Measurements from ENCODE around the gene SELENOW. TPM values are rescaled to one million over a fixed set of nuclear protein-coding genes. Genes with fewer than 3 reads are reported as not detected.
"Not testable (repeated sequence)": the region's sequence is repeated elsewhere in the genome, so short reads cannot be mapped to it uniquely, and the experiment has no call there.

The SELENOW gene
- total RNA-seq, 2 experiments from 2014 or later = 94.2 to 133 TPM

DNA sequence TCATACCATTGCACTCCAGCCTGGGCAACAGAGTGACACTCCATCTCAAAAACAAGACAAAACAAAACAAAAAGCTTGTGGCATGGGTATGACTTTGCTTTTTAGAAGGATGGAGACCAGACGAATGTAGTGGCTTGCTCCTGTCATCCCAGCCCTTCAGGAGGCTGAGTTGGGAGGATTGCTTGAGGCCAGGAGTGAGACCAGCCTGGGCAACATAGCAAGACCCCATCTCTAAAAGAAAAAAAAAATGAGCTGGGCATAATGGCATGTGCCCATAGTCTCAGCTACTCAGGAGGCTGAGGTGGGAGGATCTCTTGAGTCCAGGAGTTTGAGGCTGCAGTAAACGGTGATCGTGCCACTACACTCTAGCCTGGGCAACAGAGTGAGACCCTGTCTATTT lies 16.4 kb upstream of the SELENOW start:
- CTCF ChIA-PET = interaction anchor here (1.0 kb wide), 1 partner anchor 28 kb away, joined by 3 read pairs; no protein-coding TSS in a partner anchor
- Mint-ChIP-seq H3K4me3 (no peak overlapping the region), H3K4me1 (peaks cover 5% of the 10 kb centered on the region), H3K36me3 (peaks cover 21% of the 10 kb centered on the region), H3K27me3 (no peaks in the 10 kb centered on the region), H3K9me3 (ENCODE audit: low read depth) (no peaks in the 10 kb centered on the region), H3K27ac (no peak overlapping the region)
- no peak for DNase-seq
- ATAC-seq = no peak

DNA sequence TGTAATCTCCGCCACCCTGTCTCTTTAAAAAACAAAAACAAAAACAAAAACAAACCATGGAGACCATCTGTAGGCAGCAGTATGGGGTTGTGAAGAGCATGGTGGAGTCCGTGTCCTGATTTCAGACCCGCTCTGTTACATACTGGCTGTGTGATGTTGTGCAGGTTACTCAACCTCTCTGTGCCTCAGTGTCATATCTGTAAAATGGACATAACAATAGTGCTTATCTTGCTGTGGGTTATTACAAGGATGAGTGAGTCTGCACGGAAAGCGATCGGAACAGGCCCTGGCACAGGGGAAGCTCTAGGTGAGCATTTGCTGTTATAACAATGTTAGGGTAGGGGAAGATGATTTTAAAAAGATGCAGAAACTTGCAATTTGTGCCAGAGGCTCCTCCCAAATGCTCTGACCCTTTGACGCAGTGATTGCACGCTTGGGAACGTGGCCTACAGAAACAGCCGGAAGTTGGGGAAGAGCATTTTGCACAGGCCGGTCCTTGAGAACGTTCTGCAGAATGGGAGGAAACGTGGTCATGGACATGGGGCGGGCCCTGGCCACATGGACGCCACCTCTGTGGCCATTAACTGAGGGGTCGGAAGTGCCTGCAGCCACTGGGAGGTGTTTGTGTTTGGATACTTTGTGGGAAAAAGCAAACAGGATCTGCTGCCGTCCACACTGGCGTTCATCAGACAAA lies 15.7 kb upstream of the SELENOW start:
- peaks cover 16% of the 10 kb centered on the region for H3K36me3 Mint-ChIP-seq
- H3K9me3 Mint-ChIP-seq (ENCODE audit: low read depth) = no peaks in the 10 kb centered on the region
- CTCF ChIA-PET = interaction anchor here (1.0 to 1.6 kb wide), 2 partner anchors 16 to 28 kb away, joined by 3 read pairs; partner anchors contain the start of gene SELENOW
- no peak overlapping the region for H3K27ac Mint-ChIP-seq
- H3K4me1 Mint-ChIP-seq = peaks cover 5% of the 10 kb centered on the region
- DNase-seq (no peak), ATAC-seq (no peak)
- no peak overlapping the region for H3K4me3 Mint-ChIP-seq
- H3K27me3 Mint-ChIP-seq = no peaks in the 10 kb centered on the region

DNA sequence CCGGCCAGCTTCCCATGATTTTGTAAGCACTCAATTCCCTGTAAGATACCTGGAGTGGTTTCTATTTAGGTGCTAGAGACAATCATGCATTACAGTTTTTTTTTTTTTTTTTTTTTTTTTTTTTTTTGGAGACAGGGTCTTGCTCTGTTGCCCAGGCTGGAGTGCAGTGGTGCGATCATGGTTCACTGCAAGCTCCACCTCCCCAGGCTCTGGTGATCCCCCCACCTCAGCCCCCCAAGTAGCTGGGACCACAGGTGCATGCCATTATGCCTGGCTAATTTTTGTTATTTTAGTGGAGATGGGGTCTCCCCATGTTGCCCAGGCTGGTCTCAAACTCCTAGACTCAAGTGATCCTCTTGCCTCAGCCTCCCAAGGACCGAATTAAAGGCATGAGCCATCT lies 13.8 kb upstream of the SELENOW start:
- not testable (repeated sequence) for ATAC-seq; H3K4me3 Mint-ChIP-seq; H3K9me3 Mint-ChIP-seq (ENCODE audit: low read depth); H3K27ac Mint-ChIP-seq; DNase-seq; H3K36me3 Mint-ChIP-seq; H3K4me1 Mint-ChIP-seq; H3K27me3 Mint-ChIP-seq
- CTCF ChIA-PET = interaction anchor here (0.6 to 5.1 kb wide), 4 partner anchors 14 to 328 kb away, joined by 3 to 39 read pairs (median 4); partner anchors contain the start of gene SELENOW

DNA sequence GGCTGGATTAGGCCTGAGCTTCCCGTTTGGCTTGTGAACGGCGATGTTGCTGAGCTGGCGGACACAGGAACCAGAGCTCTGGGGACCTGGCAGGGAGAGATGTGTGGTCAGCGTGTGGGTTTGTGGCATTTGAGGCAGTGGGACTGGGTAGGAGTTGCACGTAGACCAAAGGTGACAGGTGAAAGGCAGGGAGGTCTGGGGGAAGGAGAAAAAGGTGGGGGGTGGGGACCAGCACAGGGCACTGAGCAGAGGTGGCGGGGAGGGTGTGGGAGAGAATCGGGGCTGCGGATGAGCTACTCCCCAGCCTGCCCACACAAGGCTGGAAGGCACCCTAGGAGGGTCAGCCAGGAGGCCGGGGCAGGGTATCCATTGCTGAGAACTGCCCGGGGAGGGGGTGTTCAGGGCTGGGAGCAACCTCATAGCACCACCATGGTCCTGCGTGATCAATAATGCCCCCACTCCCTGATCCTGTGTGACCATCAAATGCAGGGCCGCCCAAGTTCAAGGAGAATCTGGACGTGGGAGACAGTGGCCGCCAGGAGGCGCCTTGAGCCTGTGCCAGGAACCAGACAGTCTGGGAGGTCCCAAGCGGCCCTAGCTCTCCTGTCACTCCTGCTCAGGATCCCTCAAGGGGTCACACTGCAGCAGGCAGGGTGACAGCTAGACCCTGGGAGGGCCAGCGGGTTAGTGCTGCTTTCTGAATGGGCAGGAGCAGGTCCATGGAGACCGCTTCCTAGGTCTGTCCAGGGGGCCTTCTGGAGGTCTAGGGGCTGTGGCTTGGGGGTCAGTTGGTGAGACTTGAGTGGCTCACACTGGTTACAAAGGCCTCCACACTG lies 12.8 kb upstream of the SELENOW start:
- peaks cover 1% of the 10 kb centered on the region for H3K36me3 Mint-ChIP-seq
- ATAC-seq = peak; percentile 62
- H3K9me3 Mint-ChIP-seq (ENCODE audit: low read depth) = no peaks in the 10 kb centered on the region
- H3K27ac Mint-ChIP-seq = no peak overlapping the region
- no peak overlapping the region for H3K4me3 Mint-ChIP-seq
- CTCF ChIA-PET = interaction anchor here (0.7 to 5.1 kb wide), 8 partner anchors 14 to 374 kb away, joined by 3 to 39 read pairs (median 3); no protein-coding TSS in a partner anchor
- peaks cover 3% of the 10 kb centered on the region for H3K27me3 Mint-ChIP-seq
- DNase-seq = peak; percentile 54
- H3K4me1 Mint-ChIP-seq = peaks cover 8% of the 10 kb centered on the region

DNA sequence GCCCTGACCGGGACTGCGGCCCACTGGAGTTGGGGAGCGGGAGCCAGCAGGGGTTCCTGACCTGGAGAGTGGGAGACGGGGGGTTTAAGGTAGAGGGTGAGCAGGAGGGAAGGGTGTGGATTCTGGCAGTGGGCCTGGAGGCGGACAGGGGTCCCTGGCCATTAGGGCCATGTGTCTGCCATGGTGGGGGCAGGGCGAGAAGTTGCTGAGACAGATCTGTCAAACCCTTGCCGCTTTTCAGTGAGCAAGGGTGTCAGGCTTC lies 12.2 kb upstream of the SELENOW start:
- CTCF ChIA-PET = interaction anchor here (0.8 to 5.1 kb wide), 6 partner anchors 13 to 375 kb away, joined by 3 to 39 read pairs (median 3); no protein-coding TSS in a partner anchor
- Mint-ChIP-seq H3K27ac (no peak overlapping the region), H3K4me1 (peaks cover 8% of the 10 kb centered on the region), H3K36me3 (peaks cover 1% of the 10 kb centered on the region), H3K4me3 (no peak overlapping the region), H3K9me3 (ENCODE audit: low read depth) (no peaks in the 10 kb centered on the region), H3K27me3 (peaks cover 3% of the 10 kb centered on the region)
- ATAC-seq = no peak
- DNase-seq = no peak

DNA sequence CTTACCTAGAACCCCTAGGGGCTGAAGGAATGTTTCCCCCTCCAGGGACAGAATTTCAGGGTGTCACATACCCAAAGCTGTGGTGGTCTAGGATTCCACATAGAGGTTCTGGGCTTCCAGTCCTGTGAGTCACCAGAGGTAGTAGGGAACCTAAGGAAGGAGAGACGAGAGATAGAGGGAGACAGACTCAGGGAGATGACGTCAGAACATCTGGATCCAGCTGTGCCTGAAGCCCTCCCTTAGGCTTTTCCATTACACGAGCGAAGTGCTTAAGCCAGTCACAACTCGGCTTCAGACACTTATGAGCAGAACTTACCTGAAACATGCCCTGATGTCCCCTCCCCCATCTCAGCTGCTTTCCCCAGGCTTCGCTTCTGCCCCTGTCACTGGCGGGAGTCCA lies 11.8 kb upstream of the SELENOW start:
- peaks cover 8% of the 10 kb centered on the region for H3K4me1 Mint-ChIP-seq
- ATAC-seq (no peak), DNase-seq (no peak)
- CTCF ChIA-PET = interaction anchor here (1.3 to 5.1 kb wide), 2 partner anchors 10 to 23 kb away, joined by 4 to 39 read pairs; no protein-coding TSS in a partner anchor
- peaks cover 3% of the 10 kb centered on the region for H3K27me3 Mint-ChIP-seq
- no peak overlapping the region for H3K27ac Mint-ChIP-seq
- H3K9me3 Mint-ChIP-seq (ENCODE audit: low read depth) = no peaks in the 10 kb centered on the region
- no peak overlapping the region for H3K4me3 Mint-ChIP-seq
- H3K36me3 Mint-ChIP-seq = peaks cover 1% of the 10 kb centered on the region

DNA sequence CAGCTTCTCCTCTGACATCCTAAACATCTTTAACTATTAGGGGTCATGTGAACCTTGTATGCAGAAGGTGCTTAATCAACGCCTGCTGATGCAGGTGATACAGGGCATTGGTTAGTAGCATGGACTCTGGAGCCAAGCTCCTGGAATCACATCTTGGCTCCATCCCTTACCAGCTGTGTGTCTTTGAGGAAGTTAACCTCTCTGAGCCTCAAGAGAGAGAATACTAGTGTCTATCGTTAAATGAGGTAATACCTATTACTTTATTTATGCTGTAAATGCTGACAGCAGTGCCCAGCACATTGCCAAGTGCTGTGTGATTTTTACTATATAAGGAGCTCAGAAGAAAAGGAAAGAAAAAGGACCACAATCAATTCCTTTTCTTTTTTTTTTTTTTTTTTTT lies 11.2 kb upstream of the SELENOW start:
- peaks cover 8% of the 10 kb centered on the region for H3K4me1 Mint-ChIP-seq
- peaks cover 3% of the 10 kb centered on the region for H3K27me3 Mint-ChIP-seq

DNA sequence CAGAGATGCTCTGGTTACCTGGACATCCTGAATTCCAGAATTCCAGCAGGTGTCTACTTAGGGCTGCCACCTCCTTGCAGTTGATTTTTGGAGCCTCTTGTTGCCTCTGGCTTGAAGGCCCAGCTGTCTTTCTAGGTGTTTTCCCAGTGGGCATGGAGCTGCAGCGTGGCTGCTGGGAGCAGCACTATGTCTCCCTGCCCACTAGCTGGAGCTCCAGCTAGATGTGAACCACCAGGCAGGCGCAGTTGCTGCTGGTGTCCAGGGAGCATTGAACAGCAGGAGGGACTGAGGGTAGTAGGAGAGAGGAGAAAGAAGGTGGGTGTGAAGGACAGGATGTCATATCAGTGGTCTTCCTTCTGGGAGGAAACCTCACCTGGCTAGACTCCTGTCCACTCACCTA lies 9.9 kb upstream of the SELENOW start:
- H3K27me3 Mint-ChIP-seq = peaks cover 3% of the 10 kb centered on the region
- H3K36me3 Mint-ChIP-seq = peaks cover 1% of the 10 kb centered on the region
- DNase-seq (no peak), ATAC-seq (no peak)
- no peaks in the 10 kb centered on the region for H3K9me3 Mint-ChIP-seq (ENCODE audit: low read depth)
- CTCF ChIA-PET = interaction anchor here (5.1 kb wide), 1 partner anchor 21 kb away, joined by 39 read pairs; no protein-coding TSS in a partner anchor
- H3K27ac Mint-ChIP-seq = no peak overlapping the region
- no peak overlapping the region for H3K4me3 Mint-ChIP-seq
- H3K4me1 Mint-ChIP-seq = peaks cover 8% of the 10 kb centered on the region

More for the DNA sequence above, 11.2 kb upstream of the SELENOW start:
- H3K4me3 Mint-ChIP-seq = no peak overlapping the region
- CTCF ChIA-PET = interaction anchor here (1.3 to 5.1 kb wide), 2 partner anchors 11 to 22 kb away, joined by 4 to 39 read pairs; no protein-coding TSS in a partner anchor
- DNase-seq = no peak
- no peak for ATAC-seq
- peaks cover 1% of the 10 kb centered on the region for H3K36me3 Mint-ChIP-seq
- H3K27ac Mint-ChIP-seq = no peak overlapping the region
- no peaks in the 10 kb centered on the region for H3K9me3 Mint-ChIP-seq (ENCODE audit: low read depth)

DNA sequence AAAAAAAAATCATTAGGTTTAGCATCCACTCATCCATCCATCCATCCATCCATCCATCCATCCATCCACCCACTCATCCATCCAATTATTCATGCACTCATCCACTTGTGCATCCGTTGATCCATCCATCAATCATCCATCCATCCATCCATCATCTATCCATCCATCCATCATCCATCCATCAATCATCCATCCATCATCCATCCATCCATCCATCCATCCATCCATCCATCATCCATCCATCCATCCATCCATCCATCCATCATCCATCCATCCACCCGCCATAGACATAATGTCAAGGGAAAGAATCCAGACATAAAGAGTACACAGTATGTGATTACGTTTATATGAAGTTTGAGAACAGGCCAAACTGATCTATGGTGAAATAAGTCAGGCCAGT lies 9.0 kb upstream of the SELENOW start:
- Mint-ChIP-seq H3K4me1 (peaks cover 8% of the 10 kb centered on the region), H3K27me3 (peaks cover 3% of the 10 kb centered on the region), H3K4me3 (no peak overlapping the region), H3K27ac (no peak overlapping the region), H3K9me3 (ENCODE audit: low read depth) (no peaks in the 10 kb centered on the region), H3K36me3 (peaks cover 1% of the 10 kb centered on the region)
- ATAC-seq (no peak), DNase-seq (no peak)
- CTCF ChIA-PET = no interaction called here

DNA sequence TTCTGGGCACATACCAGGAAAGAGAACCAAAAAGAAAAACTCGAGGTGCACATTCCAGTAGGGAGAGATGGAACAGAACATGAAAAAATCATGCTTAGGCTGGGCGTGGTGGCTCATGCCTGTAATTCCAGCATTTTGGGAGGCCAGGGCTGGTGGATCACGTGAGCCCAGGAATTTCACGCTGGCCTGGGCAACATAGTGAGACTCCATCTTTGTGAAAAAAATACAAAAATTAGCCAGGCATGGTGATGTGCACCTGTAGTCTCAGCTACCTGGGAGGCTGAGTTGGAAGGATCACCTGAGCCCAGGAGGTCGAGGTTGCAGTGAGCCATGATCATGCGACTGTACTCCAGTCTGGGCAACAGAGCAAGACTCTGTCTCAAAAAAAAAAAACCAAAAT lies 7.2 kb upstream of the SELENOW start:
- H3K4me1 Mint-ChIP-seq; H3K27ac Mint-ChIP-seq; ATAC-seq; DNase-seq; H3K4me3 Mint-ChIP-seq; H3K36me3 Mint-ChIP-seq; H3K9me3 Mint-ChIP-seq (ENCODE audit: low read depth); H3K27me3 Mint-ChIP-seq: not testable (repeated sequence)
- CTCF ChIA-PET = interaction anchor here (0.7 kb wide), 1 partner anchor 246 kb away, joined by 3 read pairs; no protein-coding TSS in a partner anchor

DNA sequence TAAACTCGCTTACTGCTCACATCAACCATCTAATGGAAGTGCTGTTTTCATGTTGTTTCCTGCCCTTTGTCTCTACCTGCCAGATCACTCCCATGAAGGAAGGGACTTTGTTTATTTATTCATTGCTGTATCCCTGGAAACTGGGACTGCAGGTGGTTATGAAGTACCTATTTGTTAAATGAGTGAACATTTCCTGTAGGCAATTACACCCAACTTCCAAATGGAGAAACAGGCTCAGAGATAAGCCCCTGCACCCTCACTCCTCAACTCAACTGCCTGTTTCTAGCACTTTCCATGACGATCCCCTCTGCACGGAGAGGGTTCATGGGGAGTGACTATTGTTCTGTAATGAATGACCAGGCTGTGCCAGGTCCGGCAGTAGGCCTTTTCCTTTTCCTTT lies 1.9 kb upstream of the SELENOW start:
- no peak for ATAC-seq
- H3K4me3 Mint-ChIP-seq = no peak overlapping the region
- H3K9me3 Mint-ChIP-seq (ENCODE audit: low read depth) = no peaks in the 10 kb centered on the region
- no peak for DNase-seq
- CTCF ChIA-PET = interaction anchor here (1.0 kb wide), 1 partner anchor 14 kb away, joined by 3 read pairs; no protein-coding TSS in a partner anchor
- peaks cover 16% of the 10 kb centered on the region for H3K4me1 Mint-ChIP-seq
- H3K27me3 Mint-ChIP-seq = no peaks in the 10 kb centered on the region
- no peak overlapping the region for H3K27ac Mint-ChIP-seq
- peaks cover 7% of the 10 kb centered on the region for H3K36me3 Mint-ChIP-seq

DNA sequence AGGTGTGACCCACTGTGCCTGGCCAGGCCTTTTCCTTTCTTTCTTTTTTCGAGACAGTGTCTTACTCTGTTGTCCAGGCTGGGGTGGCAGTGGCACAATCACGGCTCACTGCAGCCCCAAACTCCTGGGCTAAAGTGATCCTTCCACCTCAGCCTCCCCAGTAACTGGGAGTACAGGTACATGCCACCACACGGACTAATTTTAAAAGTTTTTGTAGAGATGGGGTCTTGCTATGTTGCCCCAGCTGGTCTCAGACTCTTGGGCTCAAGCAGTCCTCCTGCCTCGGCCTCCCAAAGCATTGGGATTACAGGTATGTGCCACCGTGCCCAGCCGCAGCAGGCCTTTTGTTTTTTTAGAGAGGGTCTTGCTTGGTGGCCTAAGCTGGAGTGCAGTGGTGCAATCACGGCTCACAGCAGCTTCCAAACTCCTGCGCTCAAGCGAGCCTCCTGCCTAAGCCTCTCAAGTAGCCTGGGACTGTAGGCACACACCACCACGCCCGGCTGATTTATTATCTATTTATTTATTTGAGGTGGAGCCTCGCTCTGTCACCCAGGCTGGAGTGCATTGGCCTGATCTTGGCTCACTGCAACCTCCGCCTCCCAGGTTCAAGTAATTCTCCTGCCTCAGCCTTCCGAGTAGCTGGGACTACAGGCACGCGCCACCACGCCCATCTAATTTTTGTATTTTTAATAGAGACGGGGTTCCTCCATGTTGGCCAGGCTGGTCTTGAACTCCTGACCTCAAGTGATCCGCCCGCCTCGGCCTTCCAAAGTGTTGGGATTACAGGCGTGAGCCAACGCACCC lies 1.1 kb upstream of the SELENOW start:
- Mint-ChIP-seq H3K4me3 (peak overlapping the region; percentile 99), H3K27ac (peak overlapping the region; percentile 94), H3K4me1 (peaks cover 16% of the 10 kb centered on the region)
- not testable (repeated sequence) for H3K9me3 Mint-ChIP-seq (ENCODE audit: low read depth); H3K27me3 Mint-ChIP-seq; ATAC-seq; H3K36me3 Mint-ChIP-seq; DNase-seq
- CTCF ChIA-PET = interaction anchor here (0.6 to 1.9 kb wide), 2 partner anchors 32 to 38 kb away, joined by 4 to 5 read pairs; partner anchors contain the start of gene NOP53

DNA sequence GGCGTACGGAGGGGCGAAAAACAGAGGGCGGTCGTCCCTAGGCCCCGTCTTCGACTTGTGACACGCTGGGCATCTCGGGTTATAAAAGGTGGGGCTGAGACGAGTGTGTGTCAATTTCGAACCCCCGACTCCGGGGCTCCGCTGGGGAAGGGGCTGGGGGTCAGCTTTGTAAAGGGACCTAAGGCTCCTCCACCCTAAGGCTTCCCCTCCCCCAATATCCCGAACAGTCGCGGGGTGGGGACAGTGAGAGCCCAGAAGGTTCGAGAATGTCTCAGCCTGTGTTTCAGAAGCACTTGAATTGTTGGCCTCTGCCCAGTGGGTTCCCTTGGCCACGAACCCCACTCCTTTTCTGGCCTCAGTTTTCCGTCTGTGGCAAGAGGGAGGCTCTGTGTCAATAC lies 450 bp downstream of the SELENOW start:
- H3K4me3 Mint-ChIP-seq = peak overlapping the region; percentile 99
- H3K9me3 Mint-ChIP-seq (ENCODE audit: low read depth) = no peaks in the 10 kb centered on the region
- ATAC-seq (no peak), DNase-seq (peak; percentile 48)
- CTCF ChIA-PET = interaction anchor here (1.1 to 1.9 kb wide), 3 partner anchors 13 to 33 kb away, joined by 3 to 5 read pairs (median 3); partner anchors contain the start of gene NOP53
- no peaks in the 10 kb centered on the region for H3K27me3 Mint-ChIP-seq
- H3K36me3 Mint-ChIP-seq = peaks cover 11% of the 10 kb centered on the region
- peaks cover 16% of the 10 kb centered on the region for H3K4me1 Mint-ChIP-seq
- H3K27ac Mint-ChIP-seq = peak overlapping the region; percentile 94
